Stimulated activated CD8-positive, alpha-beta memory T cell treated with anti-CD3 and anti-CD28 coated beads, Interleukin-15, amount 100 ng/mL, for 48 hours (primary cell): Measurements from ENCODE around the gene FAHD2B.
A peak's percentile ranks its signal among the peaks of the same experiment; 100 is the strongest.
"Not testable (repeated sequence)": the region's sequence is repeated elsewhere in the genome, so short reads cannot be mapped to it uniquely, and the experiment has no call there.

Experiments
- DNase-seq, 2 donors: peaks; one replicate each; pipeline ENCODE4 v3.0.0-alpha.2; 2020; ENCODE audit warnings: low read depth in 2 of 2

FAHD2B gene

GRCh38 chr2:97094772-97095611 is at the start of gene FAHD2B:
Gene FAHD2B, minus strand, starts transcription at chr2:97094882. Its CDS starts 3,176 bp downstream, at chr2:97091706.
- DNase-seq, result peak; percentile 74 to 76

- not testable (repeated sequence) for DNase-seq
These were observed 49.3 kb upstream of the FAHD2B start for GRCh38 chr2:97144016-97144415.

GRCh38 chr2:97129090-97129489 is 34.4 kb upstream of the FAHD2B start:
- DNase-seq, result not testable (repeated sequence)

- not testable (repeated sequence) for DNase-seq
These were observed 19.2 kb upstream of the FAHD2B start for GRCh38 chr2:97113882-97114255.

GRCh38 chr2:97113050-97113881 is 18.6 kb upstream of the FAHD2B start, which contains the start of gene ANKRD36:
Gene ANKRD36, plus strand, starts transcription at chr2:97113153. Its CDS starts 587 bp downstream, at chr2:97113740.
- peak; percentile 82 to 83 for DNase-seq

GRCh38 chr2:97112320-97113049 is 17.8 kb upstream of the FAHD2B start:
- DNase-seq, result peak; percentile 17 to 20

- not testable (repeated sequence) for DNase-seq
These were observed 16.6 kb upstream of the FAHD2B start for GRCh38 chr2:97111246-97111645.

- not testable (repeated sequence) for DNase-seq
These were observed 12.2 kb upstream of the FAHD2B start for GRCh38 chr2:97106878-97107277.

GRCh38 chr2:97098786-97099372 is 4.2 kb upstream of the FAHD2B start:
- DNase-seq, result not testable (repeated sequence)

GRCh38 chr2:97095661-97096060 is 979 bp upstream of the FAHD2B start:
- DNase-seq, result no peak

- not testable (repeated sequence) for DNase-seq
These were observed 505 bp downstream of the FAHD2B start for GRCh38 chr2:97093983-97094771.

- not testable (repeated sequence) for DNase-seq
These were observed 1.7 kb downstream of the FAHD2B start for GRCh38 chr2:97092946-97093345.

- DNase-seq, result not testable (repeated sequence)
These were observed 6.0 kb downstream of the FAHD2B start for GRCh38 chr2:97088706-97089105.

GRCh38 chr2:97085093-97085492 is 9.6 kb downstream of the FAHD2B start:
- DNase-seq, result not testable (repeated sequence)

GRCh38 chr2:97083516-97083915 is 11.2 kb downstream of the FAHD2B start:
- DNase-seq, result not testable (repeated sequence)

GRCh38 chr2:97082206-97082605 is 12.5 kb downstream of the FAHD2B start:
- DNase-seq, result not testable (repeated sequence)

GRCh38 chr2:97080855-97081254 is 13.8 kb downstream of the FAHD2B start:
- not testable (repeated sequence) for DNase-seq

GRCh38 chr2:97077213-97077612 is 17.5 kb downstream of the FAHD2B start:
- DNase-seq, result not testable (repeated sequence)

- not testable (repeated sequence) for DNase-seq
These were observed 23.8 kb downstream of the FAHD2B start for GRCh38 chr2:97070915-97071314.

- DNase-seq, result not testable (repeated sequence)
These were observed 26.0 kb downstream of the FAHD2B start for GRCh38 chr2:97068722-97069121.
